H1 (cell line): ENCODE measurements around the gene HOXB6. TPM values are rescaled to one million over a fixed set of nuclear protein-coding genes. Genes with fewer than 3 reads are reported as not detected.

Experiments
- CTCF ChIA-PET: fragments of 300-600 bp; sonication (Branson Sonifier 250); formaldehyde crosslinking; loops from one replicate; lab custom pipeline; 2021; ENCODE audit not compliant: partially characterized antibody; lab: Charles Lee
- POLR2A ChIA-PET: fragments of 300-600 bp; sonication (Branson Sonifier 250); formaldehyde crosslinking; loops from one replicate; lab custom pipeline; 2021; ENCODE audit warnings: inconsistent platforms; ENCODE audit not compliant: partially characterized antibody; lab: Charles Lee
- DNase-seq, 2 experiments: peaks; one replicate each; pipeline versions ENCODE4 v3.0.0 to v3.0.0-alpha.2; 2010 to 2022; ENCODE audit warnings: low spot score in 2 of 2, low read depth in 1 of 2, mixed read lengths in 1 of 2
- FAIRE-seq: peaks from 2 replicates; lab custom pipeline; 2011; peaks lifted over from hg19 to GRCh38; lab: Jason Lieb, UNC
- H2AFZ ChIP-seq: 2 replicates; pipeline ENCODE4 v1.8.1; 2012; ENCODE audit warnings: low read length, inconsistent platforms
- H2AK5ac ChIP-seq: 2 replicates; pipeline ENCODE4 v1.6.1; 2013; ENCODE audit warnings: low read depth, low read length
- H2BK120ac ChIP-seq: replicated peaks from 2 replicates; pipeline ENCODE3; 2013; ENCODE audit warnings: low read depth, low read length, inconsistent platforms
- H2BK12ac ChIP-seq: 2 replicates; pipeline ENCODE4 v1.6.1; 2013; ENCODE audit warnings: low read depth, low read length
- H2BK15ac ChIP-seq: 2 replicates; pipeline ENCODE4 v1.6.1; 2013; ENCODE audit warnings: low read length
- H2BK20ac ChIP-seq: 2 replicates; pipeline ENCODE4 v1.6.1; 2013; ENCODE audit warnings: low read length
- H2BK5ac ChIP-seq: 2 replicates; pipeline ENCODE4 v1.6.1; 2013; ENCODE audit warnings: low read depth, low read length
- H3K14ac ChIP-seq: 2 replicates; pipeline ENCODE4 v1.6.1; 2013; ENCODE audit warnings: inconsistent platforms; ENCODE audit not compliant: insufficient read length
- H3K18ac ChIP-seq: 2 replicates; pipeline ENCODE4 v1.6.1; 2013; ENCODE audit warnings: low read length; ENCODE audit errors: extremely low read depth
- H3K23ac ChIP-seq: 2 replicates; pipeline ENCODE4 v1.6.1; 2013; ENCODE audit warnings: inconsistent platforms; ENCODE audit not compliant: insufficient read length
- H3K23me2 ChIP-seq: 2 replicates; pipeline ENCODE4 v1.6.1; 2013; ENCODE audit warnings: low read depth, low read length
- H3K27ac ChIP-seq: 2 replicates; pipeline ENCODE4 v1.6.1; 2011; ENCODE audit warnings: low read depth, low read length, inconsistent platforms
- H3K27me3 ChIP-seq, 4 experiments: replicated peaks in 1 of 4; 1 replicate in 1 of 4; 2 replicates in 3 of 4; pipeline versions ENCODE4 v1.6.1 to v1.8.1; 2011 to 2013; ENCODE audit warnings: low read length in 3 of 4, mild to moderate bottlenecking in 3 of 4, inconsistent platforms in 2 of 4, mixed read lengths in 2 of 4, moderate library complexity in 1 of 4; ENCODE audit not compliant: control insufficient read depth in 3 of 4, insufficient read depth in 3 of 4; ENCODE audit errors: extremely low read depth in 1 of 4
- H3K36me3 ChIP-seq, 4 experiments: 2 replicates each; pipeline versions ENCODE4 v1.6.1 to v1.8.1; 2011 to 2013; ENCODE audit warnings: mild to moderate bottlenecking in 4 of 4, low read length in 3 of 4, moderate library complexity in 2 of 4, control low read depth in 1 of 4, inconsistent platforms in 1 of 4; ENCODE audit not compliant: insufficient read depth in 4 of 4, control insufficient read depth in 2 of 4
- H3K4ac ChIP-seq: replicated peaks from 2 replicates; pipeline ENCODE3; 2013; ENCODE audit warnings: low read length, low read depth, mixed read lengths, inconsistent platforms; ENCODE audit not compliant: insufficient read length
- H3K4me1 ChIP-seq, 4 experiments: replicated peaks in 1 of 4; 1 replicate in 1 of 4; 2 replicates in 3 of 4; pipeline versions ENCODE4 v1.6.1 to v1.8.1; 2011 to 2013; ENCODE audit warnings: low read length in 3 of 4, inconsistent platforms in 2 of 4, mixed read lengths in 1 of 4; ENCODE audit not compliant: insufficient read depth in 4 of 4, control insufficient read depth in 3 of 4
- H3K4me2 ChIP-seq, 2 experiments: 2 replicates each; pipeline versions ENCODE4 v1.6.1 to v1.8.1; 2011 to 2013; ENCODE audit warnings: low read depth in 2 of 2, low read length in 2 of 2, control low read depth in 1 of 2, inconsistent platforms in 1 of 2, mild to moderate bottlenecking in 1 of 2; ENCODE audit not compliant: insufficient read depth in 1 of 2
- H3K4me3 ChIP-seq, 4 experiments: fragments of 200-600, 300-600 bp in 1 of 4; sonication (generic), shearing (Covaris generic), sonication (Bioruptor Twin) in 1 of 4; 2 replicates each; pipeline versions ENCODE4 v1.5.1 to v1.8.1; 2011 to 2016; ENCODE audit warnings: low read length in 4 of 4, low read depth in 3 of 4, control low read depth in 2 of 4, inconsistent platforms in 2 of 4, mild to moderate bottlenecking in 2 of 4, mixed read lengths in 1 of 4, moderate library complexity in 1 of 4; ENCODE audit not compliant: insufficient read depth in 2 of 4; ENCODE audit errors: extremely low read depth in 1 of 4
- H3K56ac ChIP-seq: replicated peaks from 2 replicates; pipeline ENCODE3; 2013; ENCODE audit warnings: low read depth, mild to moderate bottlenecking, mixed read lengths, low read length, inconsistent platforms; ENCODE audit not compliant: insufficient read length
- H3K79me1 ChIP-seq: 2 replicates; pipeline ENCODE4 v1.6.1; 2013; ENCODE audit warnings: low read depth, low read length, control low read depth
- H3K79me2 ChIP-seq, 2 experiments: 2 replicates each; pipeline versions ENCODE4 v1.6.1 to v1.8.1; 2012 to 2013; ENCODE audit warnings: low read length in 2 of 2, mild to moderate bottlenecking in 2 of 2, inconsistent platforms in 1 of 2; ENCODE audit not compliant: insufficient read depth in 2 of 2, control insufficient read depth in 1 of 2
- H3K9ac ChIP-seq, 4 experiments: replicated peaks in 1 of 4; 1 replicate in 1 of 4; 2 replicates in 3 of 4; pipeline versions ENCODE4 v1.6.1 to v1.8.1; 2011 to 2013; ENCODE audit warnings: low read depth in 3 of 4, low read length in 3 of 4, control low read depth in 2 of 4, mild to moderate bottlenecking in 2 of 4, moderate library complexity in 2 of 4, inconsistent platforms in 1 of 4; ENCODE audit errors: extremely low read depth in 1 of 4
- H3K9me3 ChIP-seq, 2 experiments: 2 replicates each; pipeline versions ENCODE4 v1.6.1 to v1.8.1; 2012 to 2013; ENCODE audit warnings: mild to moderate bottlenecking in 2 of 2, moderate library complexity in 2 of 2, control low read depth in 1 of 2, inconsistent platforms in 1 of 2, low read depth in 1 of 2, low read length in 1 of 2, mixed read lengths in 1 of 2; ENCODE audit not compliant: insufficient read depth in 2 of 2
- H4K20me1 ChIP-seq, 2 experiments: replicated peaks in 1 of 2; 2 replicates each; pipeline versions ENCODE3 to v1.8.1; 2011 to 2013; ENCODE audit warnings: inconsistent platforms in 2 of 2, low read length in 2 of 2, mild to moderate bottlenecking in 1 of 2; ENCODE audit not compliant: insufficient read depth in 2 of 2, control insufficient read depth in 1 of 2
- H4K5ac ChIP-seq: 2 replicates; pipeline ENCODE4 v1.6.1; 2013; ENCODE audit warnings: low read length, low read depth, mixed read lengths, inconsistent platforms; ENCODE audit not compliant: insufficient read length
- H4K8ac ChIP-seq: 2 replicates; pipeline ENCODE4 v1.8.0; 2013; ENCODE audit warnings: mild to moderate bottlenecking, moderate library complexity, low read length, inconsistent platforms; ENCODE audit not compliant: insufficient read depth; ENCODE audit errors: extremely low read depth
- H4K91ac ChIP-seq: replicated peaks from 2 replicates; pipeline ENCODE3; 2013; ENCODE audit warnings: low read length, mixed read lengths, inconsistent platforms; ENCODE audit not compliant: insufficient read length
- ATF2 ChIP-seq: IDR thresholded peaks from 2 replicates; pipeline ENCODE4 v1.6.1; 2012; ENCODE audit warnings: low read length, inconsistent platforms
- EZH2 ChIP-seq: fragments of 200-600 bp; sonication (generic); IDR thresholded peaks from 2 replicates; pipeline ENCODE4 v1.7.1; 2012; ENCODE audit warnings: low read depth, mild to moderate bottlenecking, moderate library complexity, low read length, inconsistent platforms; ENCODE audit not compliant: severe bottlenecking
- RNF2 ChIP-seq: fragments of 200-900, 300-1000 bp; sonication (generic); IDR thresholded peaks from 2 replicates; pipeline ENCODE4 v1.7.1; 2016; ENCODE audit warnings: borderline replicate concordance, low read depth, mild to moderate bottlenecking, antibody characterized with exemption, low read length; ENCODE audit not compliant: poor library complexity, severe bottlenecking; ENCODE audit errors: missing control alignments
- SUZ12 ChIP-seq: fragments of 200-600 bp; sonication (generic); IDR thresholded peaks from 2 replicates; pipeline ENCODE4 v1.6.1; 2012; ENCODE audit warnings: mild to moderate bottlenecking, inconsistent platforms, low read length, moderate library complexity, mixed read lengths
- WGBS, 2 experiments: shearing (Covaris generic) in 1 of 2; methylation state at CpG; one replicate each; pipeline versions ENCODE4 v1.1.6 to v1.1.7; 2013 to 2015; ENCODE audit warnings: low lambda C conversion rate in 2 of 2, mixed read lengths in 2 of 2, inconsistent platforms in 1 of 2, low coverage in 1 of 2, missing lambda C conversion rate in 1 of 2; ENCODE audit not compliant: insufficient replicate concordance in 2 of 2, insufficient coverage in 1 of 2, insufficient read length in 1 of 2; ENCODE audit errors: extremely low coverage in 1 of 2, missing lambda C conversion rate in 1 of 2; 5-methylcytosine and 5-hydroxymethylcytosine counted together
- polyA plus RNA-seq, 7 experiments: library from polyadenylated mRNA; depleted of rRNA in 3 of 7; stranded (reverse) in 5 of 7; unstranded in 2 of 7; fragments of >200 nt in 5 of 7; fragments of 200-250 nt in 2 of 7; gene quantifications; 1 replicate in 5 of 7; 2 replicates in 1 of 7; 4 replicates in 1 of 7; pipeline versions ENCODE4 v1.2.1 to v1.2.3, GENCODE V29; 2011 to 2013; ENCODE audit warnings: missing spikeins in 2 of 7, mixed read lengths in 2 of 7
- total RNA-seq: library from RNA; stranded (reverse); fragmentation: NEBNext Ultra II Directional; extraction: Animal tissue kit (Norgen Biotek cat#: 25700); gene quantifications from 2 replicates; pipeline ENCODE4 v1.2.1, GENCODE V29; 2021

HOXB6 gene
- total and polyA plus RNA-seq, 2 of the 8 experiments (the other 6 are each of a cell fraction or from before 2014, with no cell fraction given) = not detected

GRCh38 chr17:48608494-48608834, 3.7 kb upstream of the HOXB6 start:
- Histone ChIP-seq H4K5ac (no peak overlapping the region), H2AK5ac (no peak overlapping the region), H3K56ac (no peak overlapping the region), H3K4me3 (no peak overlapping the region), H3K9me3 (no peaks in the 10 kb centered on the region), H3K27me3 (peaks cover 97 to 100% (median 99%) of the 10 kb centered on the region in 4 experiments), H2AFZ (no peak overlapping the region), H3K27ac (no peak overlapping the region), H4K91ac (no peak overlapping the region), H2BK5ac (no peak overlapping the region), H3K4me2 (no peak overlapping the region), H3K9ac (no peak overlapping the region), H2BK15ac (no peak overlapping the region), H2BK12ac (no peak overlapping the region), H2BK20ac (no peak overlapping the region), H3K23ac (no peak overlapping the region), H3K79me1 (no peaks in the 10 kb centered on the region), H3K18ac (no peak overlapping the region), H3K23me2 (peaks cover 2% of the 10 kb centered on the region; the same call in 1 of the 2 replicates), H3K4ac (no peak overlapping the region), H3K36me3 (peaks cover 0 to 16% (median 0%) of the 10 kb centered on the region in 4 experiments; a peak in 1 of 8 replicates), H4K8ac (no peak overlapping the region)
- POLR2A ChIA-PET = no interaction called here
- no peak for DNase-seq
- TF ChIP-seq RNF2 (peak; percentile 16), SUZ12 (peak; percentile 8; the same call in 1 of the 2 replicates), ATF2 (no peak), EZH2 (peak; percentile 72)
- TF ChIP-seq, all 59 proteins: peak for 3
- Histone ChIP-seq H3K79me2 (no peaks in the 10 kb centered on the region), H3K14ac (no peak overlapping the region), H3K4me1 (peaks cover 0 to 7% (median 3%) of the 10 kb centered on the region in 4 experiments; a peak in 5 of 7 replicates), H2BK120ac (no peak overlapping the region), H4K20me1 (peaks cover 24 to 42% of the 10 kb centered on the region in 2 experiments)
- FAIRE-seq = no peak
- CTCF ChIA-PET = interaction anchor here (0.6 to 2.3 kb wide), 9 partner anchors 14 to 274 kb away, joined by 3 to 10 read pairs (median 4); no protein-coding TSS in a partner anchor
- WGBS, 2 experiments = 45% methylated on average over 1 of the region's 1 CpG; no CpG with 5 or more reads in 1 of the 2 experiments
